BLaER1 treated with 17β-estradiol and CSF1 and Interleukin-3, amounts not matched to agents 10 nM and 100 nM (cell line): ENCODE data around the gene KCNK2.

Experiments used
- H3K27ac ChIP-seq, 11 experiments: shearing (Covaris generic); formaldehyde crosslinking; 2 replicates each; pipeline ENCODE4 v1.8.1; 2022
- H3K27me3 ChIP-seq, 11 experiments: shearing (Covaris generic); formaldehyde crosslinking; 2 replicates each; pipeline ENCODE4 v1.8.1; 2022
- H3K36me3 ChIP-seq, 11 experiments: shearing (Covaris generic); formaldehyde crosslinking; 2 replicates each; pipeline ENCODE4 v1.8.1; 2022
- H3K4me1 ChIP-seq, 10 experiments: shearing (Covaris generic); formaldehyde crosslinking; 2 replicates each; pipeline ENCODE4 v1.8.1; 2022
- H3K4me2 ChIP-seq, 11 experiments: shearing (Covaris generic); formaldehyde crosslinking; 2 replicates each; pipeline ENCODE4 v1.8.1; 2022
- H3K4me3 ChIP-seq, 10 experiments: shearing (Covaris generic); formaldehyde crosslinking; 2 replicates each; pipeline ENCODE4 v1.8.1; 2022
- H3K9ac ChIP-seq, 11 experiments: shearing (Covaris generic); formaldehyde crosslinking; 2 replicates each; pipeline ENCODE4 v1.8.1; 2022
- H3K9me3 ChIP-seq, 11 experiments: shearing (Covaris generic); formaldehyde crosslinking; replicated peaks in 1 of 11; 2 replicates each; pipeline ENCODE4 v1.8.1; 2022
- H4K20me1 ChIP-seq, 11 experiments: shearing (Covaris generic); formaldehyde crosslinking; 2 replicates each; pipeline ENCODE4 v1.8.1; 2022
- Cebpa-rat ChIP-seq, 11 experiments: shearing (Covaris generic); IDR thresholded peaks; 2 replicates each; pipeline ENCODE4 v1.8.1; 2022

The KCNK2 gene

GRCh38 chr1:215256936-215257679, 174.6 kb downstream of the KCNK2 start:
- Histone ChIP-seq H3K27ac (no peak overlapping the region), H3K9me3 (no peaks in the 10 kb centered on the region), H3K4me3 (no peak overlapping the region), H3K4me1 (no peaks in the 10 kb centered on the region), H4K20me1 (no peaks in the 10 kb centered on the region), H3K4me2 (no peak overlapping the region), H3K9ac (no peak overlapping the region), H3K36me3 (no peaks in the 10 kb centered on the region), H3K27me3 (no peaks in the 10 kb centered on the region)
- no peak for TF ChIP-seq Cebpa-rat (IDR thresholded peaks at IDR 0.05)

GRCh38 chr1:215260711-215261110, 178.2 kb downstream of the KCNK2 start:
- Histone ChIP-seq H3K4me3 (no peak overlapping the region), H3K9me3 (no peaks in the 10 kb centered on the region), H3K4me1 (no peaks in the 10 kb centered on the region), H3K4me2 (no peak overlapping the region), H4K20me1 (no peaks in the 10 kb centered on the region), H3K27me3 (no peaks in the 10 kb centered on the region), H3K27ac (no peak overlapping the region), H3K36me3 (no peaks in the 10 kb centered on the region), H3K9ac (no peak overlapping the region)
- TF ChIP-seq Cebpa-rat (IDR thresholded peaks at IDR 0.05): no peak

GRCh38 chr1:215262106-215262505, 179.6 kb downstream of the KCNK2 start:
- no peaks in the 10 kb centered on the region for H3K4me1 ChIP-seq
- H3K9me3 ChIP-seq: no peaks in the 10 kb centered on the region
- no peaks in the 10 kb centered on the region for H3K27me3 ChIP-seq
- no peaks in the 10 kb centered on the region for H4K20me1 ChIP-seq
- no peak for TF ChIP-seq Cebpa-rat (IDR thresholded peaks at IDR 0.05)
- no peak overlapping the region for H3K4me3 ChIP-seq
- no peak overlapping the region for H3K27ac ChIP-seq
- H3K4me2 ChIP-seq: no peak overlapping the region
- H3K9ac ChIP-seq: no peak overlapping the region
- no peaks in the 10 kb centered on the region for H3K36me3 ChIP-seq

GRCh38 chr1:215263636-215264035, 181.1 kb downstream of the KCNK2 start:
- Histone ChIP-seq H3K36me3 (no peaks in the 10 kb centered on the region), H4K20me1 (no peaks in the 10 kb centered on the region), H3K9ac (no peak overlapping the region), H3K4me2 (no peak overlapping the region), H3K9me3 (no peaks in the 10 kb centered on the region), H3K4me1 (no peaks in the 10 kb centered on the region), H3K4me3 (no peak overlapping the region), H3K27me3 (no peaks in the 10 kb centered on the region), H3K27ac (no peak overlapping the region)
- TF ChIP-seq Cebpa-rat (IDR thresholded peaks at IDR 0.05): no peak

GRCh38 chr1:215264649-215265048, 182.1 kb downstream of the KCNK2 start:
- Histone ChIP-seq H3K36me3 (no peaks in the 10 kb centered on the region), H3K9ac (no peak overlapping the region), H4K20me1 (no peaks in the 10 kb centered on the region; a peak in 1 of 22 replicates), H3K4me3 (no peak overlapping the region), H3K9me3 (no peaks in the 10 kb centered on the region), H3K4me2 (no peak overlapping the region), H3K27ac (no peak overlapping the region), H3K27me3 (no peaks in the 10 kb centered on the region), H3K4me1 (no peaks in the 10 kb centered on the region)
- no peak for TF ChIP-seq Cebpa-rat (IDR thresholded peaks at IDR 0.05)

- no peaks in the 10 kb centered on the region for H3K27me3 ChIP-seq
- H3K9me3 ChIP-seq: no peaks in the 10 kb centered on the region
- H3K36me3 ChIP-seq: no peaks in the 10 kb centered on the region
- no peaks in the 10 kb centered on the region; a peak in 1 of 22 replicates for H4K20me1 ChIP-seq
- no peak overlapping the region for H3K4me3 ChIP-seq
- H3K4me2 ChIP-seq: no peak overlapping the region
- H3K27ac ChIP-seq: no peak overlapping the region
- H3K9ac ChIP-seq: no peak overlapping the region
- no peaks in the 10 kb centered on the region for H3K4me1 ChIP-seq
- no peak for TF ChIP-seq Cebpa-rat (IDR thresholded peaks at IDR 0.05)
Observed at GRCh38 chr1:215267495-215267894, 185.0 kb downstream of the KCNK2 start.

- no peak overlapping the region for H3K27ac ChIP-seq
- no peak overlapping the region for H3K9ac ChIP-seq
- H3K4me3 ChIP-seq: no peak overlapping the region
- H3K4me1 ChIP-seq: peaks cover 0 to 8% (median 0%) of the 10 kb centered on the region in 10 experiments; a peak in 2 of 20 replicates
- TF ChIP-seq Cebpa-rat (IDR thresholded peaks at IDR 0.05): no peak
- H4K20me1 ChIP-seq: no peaks in the 10 kb centered on the region; a peak in 1 of 22 replicates
- no peaks in the 10 kb centered on the region for H3K36me3 ChIP-seq
- no peaks in the 10 kb centered on the region for H3K9me3 ChIP-seq
- no peaks in the 10 kb centered on the region for H3K27me3 ChIP-seq
- H3K4me2 ChIP-seq: no peak overlapping the region
Observed at GRCh38 chr1:215269955-215270354, 187.4 kb downstream of the KCNK2 start.

GRCh38 chr1:215273838-215274516, 191.4 kb downstream of the KCNK2 start:
- Histone ChIP-seq H3K4me2 (no peak overlapping the region), H3K27ac (no peak overlapping the region)
- no peak for TF ChIP-seq Cebpa-rat (IDR thresholded peaks at IDR 0.05)

GRCh38 chr1:215276582-215276981, 194.0 kb downstream of the KCNK2 start:
- Histone ChIP-seq H3K27ac (no peak overlapping the region), H3K36me3 (no peaks in the 10 kb centered on the region), H4K20me1 (no peaks in the 10 kb centered on the region), H3K27me3 (no peaks in the 10 kb centered on the region), H3K9ac (no peak overlapping the region), H3K4me2 (no peak overlapping the region), H3K9me3 (no peaks in the 10 kb centered on the region), H3K4me3 (no peak overlapping the region), H3K4me1 (peaks cover 0 to 8% (median 0%) of the 10 kb centered on the region in 10 experiments; a peak in 2 of 20 replicates)
- no peak for TF ChIP-seq Cebpa-rat (IDR thresholded peaks at IDR 0.05)

More at GRCh38 chr1:215273838-215274516, 191.4 kb downstream of the KCNK2 start:
- H3K9me3 ChIP-seq: no peaks in the 10 kb centered on the region
- peaks cover 0 to 8% (median 0%) of the 10 kb centered on the region in 10 experiments; a peak in 2 of 20 replicates for H3K4me1 ChIP-seq
- no peaks in the 10 kb centered on the region; a peak in 1 of 22 replicates for H4K20me1 ChIP-seq
- no peaks in the 10 kb centered on the region for H3K27me3 ChIP-seq
- H3K36me3 ChIP-seq: no peaks in the 10 kb centered on the region
- H3K9ac ChIP-seq: no peak overlapping the region
- no peak overlapping the region for H3K4me3 ChIP-seq

- Histone ChIP-seq H3K4me3 (no peak overlapping the region), H4K20me1 (no peaks in the 10 kb centered on the region)
Observed at GRCh38 chr1:215277532-215277931, 195.0 kb downstream of the KCNK2 start.

More at GRCh38 chr1:215277532-215277931, 195.0 kb downstream of the KCNK2 start:
- Histone ChIP-seq H3K4me2 (no peak overlapping the region), H3K4me1 (peaks cover 0 to 8% (median 0%) of the 10 kb centered on the region in 10 experiments; a peak in 2 of 20 replicates), H3K9ac (no peak overlapping the region), H3K9me3 (no peaks in the 10 kb centered on the region), H3K27ac (no peak overlapping the region), H3K27me3 (no peaks in the 10 kb centered on the region), H3K36me3 (no peaks in the 10 kb centered on the region)
- no peak for TF ChIP-seq Cebpa-rat (IDR thresholded peaks at IDR 0.05)
